CD8-positive, alpha-beta memory T cell (primary cell): ENCODE measurements around the gene VSTM2L. TPM values are rescaled to one million over a fixed set of nuclear protein-coding genes. Genes with fewer than 3 reads are reported as not detected.

Experiments
- CTCF ChIA-PET: fragments of 350-600 bp; sonication (Branson Sonifier 250); formaldehyde crosslinking; loops from one replicate; lab custom pipeline; 2021; ENCODE audit warnings: antibody characterized with exemption; lab: Charles Lee
- POLR2A ChIA-PET: fragments of 350-600 bp; sonication (Branson Sonifier 250); formaldehyde crosslinking; loops from one replicate; lab custom pipeline; 2021; ENCODE audit warnings: antibody characterized with exemption; lab: Charles Lee
- DNase-seq, 5 donors: peaks; one replicate each; pipeline versions ENCODE4 v3.0.0 to v3.0.0-alpha.2; 2020 to 2022; ENCODE audit warnings: mixed read lengths in 1 of 5
- H3K27ac ChIP-seq: one replicate; pipeline ENCODE4 v1.7.0; 2013; ENCODE audit warnings: low read depth, mild to moderate bottlenecking, low read length, moderate library complexity
- H3K27me3 ChIP-seq: 2 replicates; pipeline ENCODE4 v1.7.0; 2013; ENCODE audit warnings: low read length, mild to moderate bottlenecking; ENCODE audit not compliant: insufficient read depth, poor library complexity, severe bottlenecking
- H3K36me3 ChIP-seq: 2 replicates; pipeline ENCODE4 v1.7.0; 2013; ENCODE audit warnings: mild to moderate bottlenecking, low read length, moderate library complexity; ENCODE audit not compliant: insufficient read depth
- H3K4me1 ChIP-seq: 2 replicates; pipeline ENCODE4 v1.7.0; 2013; ENCODE audit warnings: mild to moderate bottlenecking, low read length, moderate library complexity; ENCODE audit not compliant: insufficient read depth
- H3K4me3 ChIP-seq: 2 replicates; pipeline ENCODE4 v1.7.0; 2013; ENCODE audit warnings: mild to moderate bottlenecking, low read length
- H3K9me3 ChIP-seq: 2 replicates; pipeline ENCODE4 v1.7.0; 2013; ENCODE audit warnings: mild to moderate bottlenecking, low read length
- H3K27ac Mint-ChIP-seq, 8 donors: one replicate each; pipeline ENCODE4 v1.8.0; 2020 to 2021; ENCODE audit warnings: mixed read lengths in 8 of 8, mild to moderate bottlenecking in 6 of 8, inconsistent platforms in 3 of 8, moderate library complexity in 3 of 8
- H3K27me3 Mint-ChIP-seq, 2 donors: one replicate each; pipeline ENCODE4 v1.8.0; 2020 to 2021; ENCODE audit warnings: mixed read lengths in 2 of 2, mild to moderate bottlenecking in 1 of 2, moderate library complexity in 1 of 2
- H3K36me3 Mint-ChIP-seq, 3 donors: one replicate each; pipeline ENCODE4 v1.8.0; 2020 to 2021; ENCODE audit warnings: mixed read lengths in 3 of 3, inconsistent platforms in 1 of 3, mild to moderate bottlenecking in 1 of 3
- H3K4me1 Mint-ChIP-seq, 3 donors: one replicate each; pipeline ENCODE4 v1.8.0; 2020 to 2021; ENCODE audit warnings: mixed read lengths in 3 of 3, inconsistent platforms in 1 of 3, mild to moderate bottlenecking in 1 of 3
- H3K4me3 Mint-ChIP-seq, 7 donors: one replicate each; pipeline ENCODE4 v1.8.0; 2020 to 2021; ENCODE audit warnings: mixed read lengths in 7 of 7, mild to moderate bottlenecking in 6 of 7, moderate library complexity in 4 of 7, inconsistent platforms in 2 of 7
- H3K9me3 Mint-ChIP-seq, 5 donors: one replicate each; pipeline ENCODE4 v1.8.0; 2020 to 2022; ENCODE audit warnings: mixed read lengths in 5 of 5, mild to moderate bottlenecking in 3 of 5, moderate library complexity in 2 of 5, inconsistent platforms in 1 of 5
- polyA plus RNA-seq: library from polyadenylated mRNA; unstranded; fragments of 300-500 nt; fragmentation: Illumina TruSeq; gene quantifications from one replicate; pipeline ENCODE4 v1.2.3, GENCODE V29; 2021
- total RNA-seq, 2 experiments: library from RNA; stranded (reverse); gene quantifications; one replicate each; pipeline ENCODE4 v1.2.3, GENCODE V29; 2021

VSTM2L gene
- total and polyA plus RNA-seq, 3 experiments from 2014 or later: not detected

GRCh38 chr20:37937686-37938085, 34.8 kb downstream of the VSTM2L start:
- H3K27ac ChIP-seq: no peak overlapping the region
- no peaks in the 10 kb centered on the region for H3K27me3 ChIP-seq
- Mint-ChIP-seq H3K36me3 (no peaks in the 10 kb centered on the region), H3K27me3 (peaks cover under 1 to 5% of the 10 kb centered on the region in 2 donors), H3K4me1 (no peaks in the 10 kb centered on the region), H3K27ac (no peak overlapping the region), H3K9me3 (no peaks in the 10 kb centered on the region), H3K4me3 (no peak overlapping the region)
- ChIA-PET CTCF (no interaction called here), POLR2A (no interaction called here)
- H3K36me3 ChIP-seq: no peaks in the 10 kb centered on the region
- DNase-seq: no peak
- no peaks in the 10 kb centered on the region for H3K4me1 ChIP-seq
- no peak overlapping the region for H3K4me3 ChIP-seq
- H3K9me3 ChIP-seq: no peaks in the 10 kb centered on the region

GRCh38 chr20:37938181-37938750, 35.3 kb downstream of the VSTM2L start:
- POLR2A ChIA-PET: no interaction called here
- DNase-seq: no peak
- Mint-ChIP-seq H3K27me3 (peaks cover 0 to 5% of the 10 kb centered on the region in 2 donors), H3K9me3 (no peaks in the 10 kb centered on the region), H3K4me1 (no peaks in the 10 kb centered on the region), H3K4me3 (no peak overlapping the region), H3K36me3 (no peaks in the 10 kb centered on the region), H3K27ac (no peak overlapping the region)
- CTCF ChIA-PET: no interaction called here
- H3K27me3 ChIP-seq: no peaks in the 10 kb centered on the region
- no peak overlapping the region for H3K4me3 ChIP-seq
- H3K27ac ChIP-seq: no peak overlapping the region
- no peaks in the 10 kb centered on the region for H3K36me3 ChIP-seq
- no peaks in the 10 kb centered on the region for H3K9me3 ChIP-seq
- no peaks in the 10 kb centered on the region for H3K4me1 ChIP-seq

DNA sequence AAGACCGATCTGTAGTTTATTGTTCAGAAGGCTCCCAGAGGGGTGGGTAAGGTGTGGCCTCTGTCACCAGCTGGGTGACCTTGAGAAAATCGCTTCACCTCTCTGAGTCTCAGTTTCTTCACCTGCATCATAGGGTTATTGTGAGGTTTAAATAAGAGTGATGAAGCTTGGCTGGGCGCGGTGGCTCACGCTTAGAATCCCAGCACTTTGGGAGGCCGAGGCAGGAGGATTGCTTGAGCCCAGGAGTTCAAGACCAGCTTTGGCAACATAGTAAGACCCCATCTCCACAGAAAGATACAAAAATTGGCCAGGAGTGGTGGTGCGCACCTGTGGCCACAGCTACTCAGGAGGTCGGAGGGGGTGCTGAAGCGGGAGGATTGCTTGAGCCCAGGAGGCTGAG, 36.0 kb downstream of the VSTM2L start:
- Mint-ChIP-seq H3K4me3 (no peak overlapping the region), H3K27me3 (peaks cover 0 to 5% of the 10 kb centered on the region in 2 donors), H3K4me1 (no peaks in the 10 kb centered on the region), H3K9me3 (no peaks in the 10 kb centered on the region), H3K36me3 (no peaks in the 10 kb centered on the region), H3K27ac (no peak overlapping the region)
- Histone ChIP-seq H3K27ac (no peak overlapping the region), H3K9me3 (no peaks in the 10 kb centered on the region), H3K27me3 (no peaks in the 10 kb centered on the region), H3K36me3 (no peaks in the 10 kb centered on the region), H3K4me3 (no peak overlapping the region), H3K4me1 (no peaks in the 10 kb centered on the region)
- ChIA-PET CTCF (no interaction called here), POLR2A (no interaction called here)
- no peak for DNase-seq

DNA sequence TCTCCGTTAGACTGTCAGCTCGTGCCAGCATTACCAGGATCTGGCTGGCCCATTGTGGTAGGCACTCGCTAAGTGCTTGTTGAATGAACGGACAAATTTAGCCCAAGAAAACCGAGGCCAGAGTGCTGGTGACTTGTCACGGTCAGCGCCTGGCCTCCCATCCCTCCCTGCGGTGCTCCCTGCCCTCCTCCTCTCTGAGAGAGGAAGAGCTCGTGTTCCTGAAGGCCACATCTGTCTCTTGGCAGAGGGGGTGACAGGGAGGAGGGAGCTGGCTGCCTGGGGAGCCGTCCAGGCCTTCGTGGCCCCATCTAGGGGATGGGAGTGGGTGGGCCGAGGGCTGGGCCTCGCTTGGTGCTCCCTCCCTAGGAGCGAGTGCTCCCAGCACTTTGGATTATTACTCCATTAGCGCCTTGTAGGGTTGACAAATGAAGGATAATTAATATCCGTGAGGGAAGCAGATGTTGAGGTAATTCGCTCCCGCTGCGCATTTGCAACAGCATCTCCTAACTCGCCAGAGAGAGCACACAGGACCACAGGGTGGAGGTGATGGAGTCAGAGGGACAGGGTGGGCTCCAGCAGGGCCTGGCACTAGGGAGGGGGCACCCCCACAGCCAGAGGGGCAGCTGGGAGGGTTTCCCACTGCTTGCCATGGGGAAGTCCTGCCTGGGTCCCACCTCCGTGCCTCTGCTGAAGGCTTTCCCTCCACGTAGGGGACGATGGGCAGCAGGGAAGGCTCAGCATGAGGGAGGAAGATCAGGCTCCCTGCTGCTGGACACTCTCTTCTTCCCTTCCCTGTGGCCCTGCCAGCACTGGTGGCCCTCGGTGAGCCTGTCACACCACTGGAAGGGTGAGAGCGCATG, 37.0 kb downstream of the VSTM2L start:
- Mint-ChIP-seq H3K27me3 (peaks cover 0 to 3% of the 10 kb centered on the region in 2 donors), H3K27ac (no peak overlapping the region), H3K36me3 (no peaks in the 10 kb centered on the region), H3K4me1 (no peaks in the 10 kb centered on the region), H3K4me3 (no peak overlapping the region), H3K9me3 (no peaks in the 10 kb centered on the region)
- CTCF ChIA-PET: no interaction called here
- H3K9me3 ChIP-seq: no peaks in the 10 kb centered on the region
- H3K27me3 ChIP-seq: no peaks in the 10 kb centered on the region
- H3K36me3 ChIP-seq: no peaks in the 10 kb centered on the region
- no peak overlapping the region for H3K27ac ChIP-seq
- H3K4me3 ChIP-seq: no peak overlapping the region
- H3K4me1 ChIP-seq: no peaks in the 10 kb centered on the region
- POLR2A ChIA-PET: no interaction called here
- no peak for DNase-seq

GRCh38 chr20:37940858-37941257, 37.9 kb downstream of the VSTM2L start:
- H3K27me3 Mint-ChIP-seq: peaks cover 2 to 3% of the 10 kb centered on the region in 2 donors
- H3K9me3 ChIP-seq: no peaks in the 10 kb centered on the region
- no peaks in the 10 kb centered on the region for H3K9me3 Mint-ChIP-seq
- no peaks in the 10 kb centered on the region for H3K36me3 Mint-ChIP-seq
- H3K27ac Mint-ChIP-seq: peak overlapping the region in 1 of 8 donors; percentile 22
- no peaks in the 10 kb centered on the region for H3K36me3 ChIP-seq
- H3K4me3 Mint-ChIP-seq: no peak overlapping the region
- no peak overlapping the region for H3K4me3 ChIP-seq
- no peak for DNase-seq
- ChIA-PET CTCF (no interaction called here), POLR2A (no interaction called here)
- no peaks in the 10 kb centered on the region for H3K4me1 Mint-ChIP-seq
- H3K27me3 ChIP-seq: no peaks in the 10 kb centered on the region
- H3K4me1 ChIP-seq: no peaks in the 10 kb centered on the region
- H3K27ac ChIP-seq: no peak overlapping the region

DNA sequence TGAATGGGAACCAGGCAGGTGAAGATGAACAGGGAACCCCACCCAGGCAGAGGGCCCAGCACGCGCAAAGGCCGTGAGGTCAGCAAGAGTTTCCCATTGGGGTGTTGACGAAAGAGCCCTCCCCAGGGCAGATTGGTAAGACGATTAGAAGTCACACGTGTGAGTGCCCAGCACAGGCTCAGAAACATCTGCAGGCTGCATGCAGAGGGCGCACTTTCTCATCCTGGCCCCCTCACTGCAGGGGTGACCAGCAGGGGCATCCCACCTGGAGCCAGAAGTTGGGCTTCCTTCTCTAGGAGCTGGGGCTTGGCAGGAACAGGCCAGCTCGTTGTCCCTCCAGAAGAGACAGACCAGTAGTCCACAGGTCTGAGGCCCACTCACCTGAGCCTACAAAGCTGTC, 38.4 kb downstream of the VSTM2L start:
- POLR2A ChIA-PET: no interaction called here
- no peaks in the 10 kb centered on the region for H3K36me3 Mint-ChIP-seq
- no peaks in the 10 kb centered on the region for H3K9me3 Mint-ChIP-seq

DNA sequence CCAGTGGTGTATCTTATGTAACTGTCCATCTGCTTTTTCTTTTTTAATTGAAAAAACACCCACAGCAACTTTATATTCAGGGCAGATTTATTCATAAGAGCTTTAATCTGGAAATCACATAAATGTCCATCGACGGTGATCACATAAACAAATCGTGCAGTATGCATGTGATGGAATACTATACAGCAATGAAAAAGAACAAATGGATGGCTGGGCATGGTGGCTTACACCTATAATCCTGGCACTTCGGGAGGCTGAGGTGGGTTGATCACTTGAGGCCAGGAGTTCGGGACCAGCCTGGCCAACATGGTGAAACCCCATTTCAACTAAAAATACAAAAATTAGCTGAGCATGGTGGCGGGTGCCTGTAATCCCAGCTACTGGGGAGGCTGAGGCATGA, 39.1 kb downstream of the VSTM2L start:
- H3K36me3 Mint-ChIP-seq: no peaks in the 10 kb centered on the region
- Histone ChIP-seq H3K36me3 (no peaks in the 10 kb centered on the region), H3K27me3 (no peaks in the 10 kb centered on the region), H3K4me3 (no peak overlapping the region), H3K9me3 (no peaks in the 10 kb centered on the region), H3K27ac (no peak overlapping the region), H3K4me1 (no peaks in the 10 kb centered on the region)
- H3K4me3 Mint-ChIP-seq: no peak overlapping the region
- no peaks in the 10 kb centered on the region for H3K4me1 Mint-ChIP-seq
- no peak for DNase-seq
- CTCF ChIA-PET: no interaction called here
- peaks cover 6 to 7% of the 10 kb centered on the region in 2 donors for H3K27me3 Mint-ChIP-seq
- no peak overlapping the region for H3K27ac Mint-ChIP-seq
- POLR2A ChIA-PET: no interaction called here
- no peaks in the 10 kb centered on the region for H3K9me3 Mint-ChIP-seq

More for the DNA sequence above, 38.4 kb downstream of the VSTM2L start:
- Histone ChIP-seq H3K9me3 (no peaks in the 10 kb centered on the region), H3K4me3 (no peak overlapping the region), H3K27me3 (no peaks in the 10 kb centered on the region), H3K4me1 (no peaks in the 10 kb centered on the region), H3K36me3 (no peaks in the 10 kb centered on the region), H3K27ac (no peak overlapping the region)
- Mint-ChIP-seq H3K4me3 (no peak overlapping the region), H3K27ac (peak overlapping the region in 1 of 8 donors; percentile 22), H3K27me3 (peaks cover 3% of the 10 kb centered on the region in 2 donors), H3K4me1 (no peaks in the 10 kb centered on the region)
- CTCF ChIA-PET: no interaction called here
- no peak for DNase-seq

- no peak for DNase-seq
- Histone ChIP-seq H3K4me3 (no peak overlapping the region), H3K4me1 (no peaks in the 10 kb centered on the region), H3K9me3 (no peaks in the 10 kb centered on the region), H3K27me3 (no peaks in the 10 kb centered on the region), H3K36me3 (no peaks in the 10 kb centered on the region), H3K27ac (no peak overlapping the region)
- ChIA-PET POLR2A (no interaction called here), CTCF (no interaction called here)
- Mint-ChIP-seq H3K27ac (no peak overlapping the region), H3K36me3 (peaks cover 0 to 5% (median 0%) of the 10 kb centered on the region in 3 donors), H3K27me3 (peaks cover 9 to 17% of the 10 kb centered on the region in 2 donors), H3K4me1 (no peaks in the 10 kb centered on the region), H3K4me3 (no peak overlapping the region), H3K9me3 (peaks cover 0 to 6% (median 4%) of the 10 kb centered on the region in 5 donors)
These were observed 40.1 kb downstream of the VSTM2L start for GRCh38 chr20:37943033-37943432.
